Left hindlimb (tissue), 1 donor: ENCODE measurements around the gene COL4A4.

Experiments
- DNase-seq: peaks from one replicate; pipeline ENCODE4 v3.0.0-alpha.2; 2018

Gene COL4A4

DNA sequence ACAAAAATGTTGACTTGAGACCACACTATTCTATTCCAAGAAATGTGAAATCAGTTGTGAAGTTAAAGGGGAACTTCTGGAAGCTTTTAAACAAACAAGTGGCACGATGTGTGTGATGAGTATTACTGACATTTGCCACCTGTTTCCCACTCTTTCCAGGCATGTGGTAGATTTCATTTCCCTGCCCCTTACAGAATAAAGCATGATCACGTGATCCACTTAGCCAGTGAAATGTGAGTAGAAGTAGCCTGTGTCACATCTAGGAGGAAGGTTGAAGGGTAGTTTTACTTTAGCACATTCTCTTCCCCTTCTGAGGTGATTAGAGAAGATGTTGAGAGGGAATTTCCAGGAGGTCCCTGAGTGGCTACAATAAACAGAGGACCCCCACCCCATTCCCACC lies 3.8 kb downstream of the COL4A4 start:
- no peak for DNase-seq

DNA sequence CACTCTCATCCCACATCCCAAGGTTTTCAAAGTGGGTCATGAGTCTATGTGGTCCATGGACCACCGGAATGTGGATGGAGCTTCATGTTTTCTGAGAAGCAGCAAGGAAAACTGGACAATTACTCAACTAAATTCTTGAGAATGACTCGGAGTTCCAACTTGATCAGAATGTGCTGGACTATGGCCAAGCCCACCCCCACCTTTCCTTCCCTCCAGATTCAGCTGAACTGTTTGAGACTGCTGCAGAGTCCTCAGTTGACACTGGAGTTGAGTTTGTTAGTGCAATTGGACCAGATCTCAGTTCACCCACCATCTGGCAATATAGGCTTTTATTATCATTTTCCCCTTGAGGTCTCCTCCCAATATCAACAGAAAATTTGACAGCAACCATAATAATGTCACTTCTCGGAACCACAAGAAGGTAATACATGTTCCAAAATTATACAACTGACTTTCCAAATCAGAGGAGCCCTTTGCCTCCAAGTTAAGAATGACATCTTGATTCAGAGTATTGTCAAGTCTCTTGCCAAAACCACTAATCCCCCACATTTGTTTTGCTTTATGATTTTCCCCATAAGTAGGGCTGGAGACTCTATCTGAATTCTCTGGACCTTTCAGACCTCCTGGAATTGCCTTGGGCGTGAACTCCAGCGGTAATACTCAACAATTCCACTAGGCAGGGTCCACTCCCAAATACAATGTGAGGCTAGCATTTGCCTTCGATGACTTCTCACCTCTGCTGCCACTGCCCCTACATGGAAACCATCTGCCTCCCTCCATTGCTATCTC lies 8.8 kb downstream of the COL4A4 start:
- DNase-seq, result no peak

DNA sequence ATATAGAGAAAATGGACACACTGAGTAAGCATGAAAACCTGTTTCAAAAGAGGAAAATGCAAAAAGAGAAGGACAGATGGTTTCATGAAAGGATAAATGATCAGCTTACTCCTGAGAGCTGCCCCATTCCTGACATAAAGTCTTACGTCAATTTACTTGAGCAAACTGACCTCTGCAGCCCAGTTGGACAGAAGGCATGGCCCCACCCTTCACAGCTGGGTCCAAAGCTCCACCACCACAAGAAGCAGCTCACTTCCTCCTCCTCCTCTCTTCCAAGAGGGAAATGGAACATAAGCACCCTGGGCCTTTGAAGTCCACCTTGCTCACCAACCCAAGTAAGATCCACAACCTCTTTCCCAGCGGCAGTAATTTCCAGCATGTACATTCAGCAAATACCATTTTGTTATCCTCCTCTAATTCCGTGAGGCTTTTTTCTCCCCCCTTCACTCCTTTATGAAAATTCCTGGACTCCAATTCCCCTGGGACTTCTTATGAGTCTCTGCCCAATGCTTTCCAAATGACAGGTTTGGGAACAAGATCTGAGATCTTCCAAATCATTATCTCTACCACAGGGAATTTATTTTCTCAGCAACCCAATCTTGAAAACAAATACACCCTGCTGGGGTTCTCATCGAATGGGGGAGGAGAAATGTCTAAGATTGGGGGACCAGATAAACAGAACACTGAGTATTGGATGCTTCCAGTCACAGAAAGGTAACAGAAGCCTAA lies 10.1 kb downstream of the COL4A4 start:
- DNase-seq, result no peak

DNA sequence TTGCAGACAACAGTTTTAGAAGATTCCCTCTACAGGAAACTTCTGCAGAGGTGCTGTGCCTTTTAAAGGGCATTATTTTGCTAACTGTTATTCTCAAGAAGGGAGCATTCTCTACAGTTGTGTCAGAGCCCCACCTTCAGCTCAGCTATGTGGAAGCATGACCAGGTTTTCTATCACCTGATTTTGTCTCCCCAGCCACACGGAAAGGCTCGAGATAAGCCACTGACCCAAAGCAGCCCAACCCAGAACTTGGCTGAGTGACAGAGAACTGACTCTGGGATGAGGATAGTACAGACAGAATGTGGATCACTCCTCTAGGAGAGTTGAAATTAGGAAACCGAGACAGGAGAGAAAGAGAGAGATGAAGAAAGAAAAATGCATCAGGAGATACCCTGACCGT lies 10.7 kb downstream of the COL4A4 start:
- no peak for DNase-seq

DNA sequence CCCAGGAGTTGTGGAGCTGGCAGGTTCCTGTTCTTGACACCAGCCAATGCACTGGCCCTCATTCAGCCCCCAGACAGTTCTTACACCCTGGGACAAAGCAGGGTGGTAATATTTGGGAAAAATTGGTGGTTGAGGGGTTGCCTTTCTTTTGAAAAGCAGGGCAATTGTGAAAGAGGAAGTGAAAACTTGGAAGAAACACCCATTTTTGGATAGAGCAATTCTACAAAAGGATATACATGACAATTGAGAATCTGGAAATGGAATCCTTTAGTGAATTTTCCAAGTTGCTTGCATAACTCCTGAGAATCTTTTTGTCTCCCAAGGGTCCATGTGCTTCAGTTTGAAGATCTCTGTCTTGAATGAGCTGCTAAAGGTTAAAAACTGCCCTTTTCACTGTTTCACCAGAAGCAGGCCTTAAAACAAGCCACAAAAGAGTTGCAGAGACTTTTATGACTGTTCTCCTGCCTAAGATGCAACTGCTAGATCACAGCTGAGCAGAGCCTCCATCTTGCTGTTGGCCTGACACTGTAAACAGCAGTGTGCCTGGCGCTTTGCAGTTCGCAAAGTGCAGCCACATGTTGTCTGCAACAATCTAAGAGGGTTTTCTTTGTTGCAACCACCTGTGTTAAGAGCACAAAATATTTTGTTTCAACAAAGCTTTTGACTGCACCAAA lies 11.8 kb downstream of the COL4A4 start:
- DNase-seq, result no peak

DNA sequence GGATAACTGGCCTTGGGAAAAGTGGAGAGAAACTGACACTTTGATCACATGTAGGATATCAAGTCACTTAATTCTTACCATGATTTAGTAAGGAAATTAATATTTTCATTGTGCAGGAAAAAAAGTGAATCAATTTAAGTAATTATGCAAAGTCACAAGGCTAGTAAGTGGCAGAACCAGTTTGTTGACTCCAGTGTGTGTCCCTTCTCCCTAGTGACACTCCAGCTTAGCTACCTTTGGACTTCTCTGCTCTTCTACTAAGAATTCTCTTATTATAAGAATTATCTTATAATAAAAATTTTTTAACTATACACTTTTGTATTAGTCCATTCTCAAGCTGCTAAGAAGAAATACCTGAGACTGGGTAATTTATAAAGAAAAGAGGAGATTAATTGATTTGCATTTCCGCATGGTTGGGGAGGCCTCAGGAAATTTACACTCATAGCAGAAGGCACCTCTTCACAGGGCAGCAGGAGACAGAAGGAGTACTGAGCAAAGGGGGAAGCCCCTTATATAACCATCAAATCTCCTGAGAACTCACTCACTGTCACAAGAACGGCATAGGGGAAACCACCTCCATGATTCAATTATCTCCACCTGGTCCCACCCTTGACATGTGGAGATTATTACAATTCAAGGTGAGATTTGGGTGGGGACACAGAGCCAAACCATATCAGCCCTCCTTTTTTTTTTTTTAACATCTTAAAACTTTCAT lies 13.6 kb downstream of the COL4A4 start:
- DNase-seq, result no peak

DNA sequence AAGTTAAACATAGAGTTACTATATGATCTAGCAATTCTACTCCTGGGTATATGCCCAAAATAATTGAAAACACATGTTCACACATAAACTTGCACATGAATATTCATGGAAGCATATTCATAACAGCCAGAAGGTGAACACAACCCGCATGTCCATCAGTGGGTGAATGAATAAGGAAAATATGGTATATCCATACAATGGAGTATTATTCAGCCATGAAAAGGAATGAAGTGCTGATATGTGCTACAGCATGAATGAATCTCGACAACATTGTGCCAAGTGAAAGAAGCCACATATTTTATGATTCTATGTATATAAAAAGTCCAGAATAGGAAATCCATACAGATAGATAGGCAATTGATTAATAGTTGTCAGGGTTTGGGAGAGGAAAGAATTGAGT lies 15.9 kb downstream of the COL4A4 start:
- DNase-seq, result no peak

DNA sequence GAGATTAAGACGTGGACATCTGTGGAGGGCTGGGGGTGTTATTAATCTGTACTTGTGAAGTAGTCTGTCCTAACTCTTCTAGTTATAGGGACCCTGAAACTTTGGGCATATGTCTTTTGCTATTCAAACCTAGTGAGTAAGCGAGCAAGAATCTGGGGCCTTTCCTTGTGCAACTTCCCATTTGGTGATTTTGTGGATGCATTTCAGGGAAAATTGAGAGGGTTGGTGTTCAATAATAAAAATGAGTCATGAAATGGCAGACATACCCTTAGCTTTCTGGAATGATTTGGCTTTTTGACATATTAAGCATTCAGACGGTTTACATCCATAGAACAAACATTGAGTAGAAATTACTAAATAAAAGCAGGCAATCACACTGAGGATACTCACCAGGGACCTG lies 17.0 kb downstream of the COL4A4 start:
- DNase-seq, result no peak

DNA sequence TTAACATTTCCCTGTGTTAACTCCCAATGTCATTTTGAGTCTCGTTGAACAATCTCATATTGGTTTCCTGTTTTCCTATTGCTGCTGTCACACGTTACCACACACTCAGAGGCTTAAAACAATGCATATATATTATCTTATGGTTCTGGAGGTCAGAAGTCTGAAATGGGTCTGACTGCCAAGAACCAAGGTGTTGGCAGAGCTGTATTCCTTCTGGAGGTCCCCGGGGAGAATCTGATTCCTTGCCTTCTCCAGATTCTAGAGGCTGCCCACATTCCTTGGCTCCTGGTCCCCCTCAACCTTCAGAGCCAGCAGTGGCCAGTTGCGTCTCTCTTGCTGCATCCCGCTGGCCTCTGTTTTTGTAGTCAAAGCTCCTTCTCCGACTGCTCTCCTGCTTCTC lies 17.5 kb downstream of the COL4A4 start:
- DNase-seq, result no peak

DNA sequence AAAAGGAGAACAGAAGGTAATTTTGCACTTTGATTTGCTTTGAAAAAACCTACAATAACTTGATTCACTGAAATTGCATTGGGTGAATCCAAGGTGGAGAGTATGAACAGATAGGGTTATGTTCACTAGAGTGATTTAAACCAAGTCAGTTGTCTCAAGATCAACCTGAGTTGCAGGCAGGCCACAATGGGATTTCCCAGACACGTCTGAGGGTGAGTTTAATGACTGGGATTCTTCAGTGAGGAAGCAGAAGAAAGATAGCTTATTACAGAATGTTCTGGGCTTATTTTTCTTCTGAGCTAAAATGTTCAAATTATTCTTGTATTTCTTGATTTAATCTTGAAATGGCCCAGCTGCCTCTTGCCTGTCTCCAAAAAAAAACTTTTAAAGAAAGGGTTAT lies 20.1 kb downstream of the COL4A4 start:
- DNase-seq, result no peak

DNA sequence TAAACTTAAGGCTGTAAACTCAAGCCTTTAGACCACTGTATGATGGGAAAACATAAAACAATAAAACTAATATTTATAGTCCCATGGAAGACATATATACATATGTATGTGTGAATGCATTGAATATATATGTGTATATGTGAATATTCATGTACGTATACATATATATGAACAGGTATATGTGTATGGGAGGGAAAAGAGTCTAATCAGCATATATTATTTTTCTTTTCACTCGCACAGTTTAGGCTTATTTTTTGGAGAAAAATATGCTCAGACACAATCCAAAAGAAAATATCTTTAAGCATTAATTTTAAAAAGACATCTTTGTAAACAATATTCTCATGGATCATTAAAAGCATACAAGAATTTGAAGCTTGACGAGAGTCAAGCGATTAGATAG lies 22.7 kb downstream of the COL4A4 start:
- DNase-seq, result no peak

DNA sequence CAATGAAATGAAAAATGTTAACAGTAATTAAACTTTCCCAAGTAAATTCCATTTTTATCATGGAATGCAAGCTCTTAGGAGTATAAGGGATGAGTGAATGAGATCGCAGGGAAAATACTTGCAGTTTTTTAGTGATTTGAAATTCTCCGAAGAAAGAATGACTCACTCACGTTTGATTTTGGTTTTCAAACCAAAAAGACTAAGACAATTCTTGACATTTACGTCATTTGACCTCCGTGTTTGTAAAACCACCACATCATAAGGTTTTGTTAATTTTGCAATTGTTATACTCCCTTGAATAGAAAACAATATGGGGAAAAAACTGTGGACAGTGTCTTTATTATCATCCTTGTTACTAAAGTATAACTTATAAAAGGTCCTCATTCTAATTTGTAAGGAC lies 29.4 kb downstream of the COL4A4 start:
- DNase-seq, result no peak

DNA sequence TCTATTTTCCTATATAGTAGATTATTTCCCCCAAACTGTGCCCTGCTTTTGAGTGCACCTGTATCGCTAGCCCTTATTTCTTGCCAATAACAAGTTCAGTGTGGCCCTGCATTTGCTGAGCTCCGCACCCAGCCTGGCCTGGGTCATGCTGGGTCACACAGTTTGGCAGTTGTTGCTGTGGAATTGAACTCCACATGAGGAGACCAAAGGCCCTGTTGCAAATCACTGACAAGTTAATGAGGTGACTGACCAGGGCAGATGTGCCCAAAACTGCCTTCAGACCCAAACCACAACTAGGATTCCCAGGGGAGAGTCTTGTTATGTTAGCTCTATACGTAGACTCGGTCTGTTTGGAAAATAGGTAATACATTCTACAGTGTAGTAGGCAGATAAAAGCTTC lies 31.0 kb downstream of the COL4A4 start:
- DNase-seq, result no peak

DNA sequence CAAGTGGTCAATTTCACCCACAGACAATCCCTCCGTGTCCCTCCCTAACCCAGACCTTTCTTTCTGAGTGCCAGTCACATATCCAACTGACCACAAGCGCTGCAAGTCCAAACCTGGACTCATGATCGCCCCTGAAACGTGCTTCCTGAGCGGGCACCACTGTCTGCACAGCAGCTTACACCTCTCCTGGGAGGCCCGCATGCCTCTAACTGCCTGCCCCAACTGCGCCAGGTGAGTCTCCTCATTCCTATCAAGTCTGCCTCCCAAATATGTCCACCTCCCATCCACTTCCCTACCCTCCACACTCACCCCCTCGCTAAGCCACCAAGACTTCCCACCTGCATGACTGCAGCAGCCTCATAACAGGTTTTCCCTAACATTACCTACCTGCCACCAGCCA lies 33.4 kb downstream of the COL4A4 start:
- no peak for DNase-seq

DNA sequence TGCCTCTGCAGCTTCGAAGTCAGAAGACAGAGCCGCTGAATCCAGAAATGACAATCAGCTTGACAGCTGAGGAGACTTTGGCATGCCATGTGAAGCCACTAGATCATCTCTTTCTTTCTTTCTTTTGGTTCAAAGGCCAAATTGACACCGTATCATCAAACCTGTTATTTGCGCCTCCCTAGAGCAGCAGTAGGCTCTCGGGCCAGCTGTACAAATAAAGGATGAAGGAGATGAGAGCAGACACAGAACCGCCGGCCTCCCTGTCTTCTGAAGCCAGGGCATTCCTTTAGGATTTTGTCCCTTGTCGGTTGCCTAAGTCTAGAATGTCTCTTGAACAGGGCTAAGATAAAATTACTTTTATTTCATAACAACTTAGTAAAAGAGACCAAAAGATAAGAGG lies 36.8 kb downstream of the COL4A4 start:
- no peak for DNase-seq

DNA sequence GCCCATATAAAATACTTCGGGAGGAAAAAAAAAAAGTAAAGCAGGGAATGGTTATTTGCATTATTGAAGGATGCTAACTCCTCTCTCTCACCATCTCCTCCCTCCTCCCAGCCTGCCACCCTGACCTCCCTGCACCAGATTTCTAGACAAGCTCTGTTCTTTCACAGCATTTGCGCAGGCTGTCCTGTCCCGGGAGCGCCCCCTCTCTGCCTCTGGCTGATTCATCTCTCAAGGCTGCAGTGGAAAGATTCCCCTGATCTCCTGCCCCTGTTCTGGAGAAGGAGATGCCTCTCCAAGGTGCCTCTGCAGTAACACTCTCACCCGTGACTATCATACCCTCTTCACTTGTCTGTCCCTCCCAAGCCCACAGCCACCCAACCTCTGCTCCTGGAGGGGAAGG lies 38.5 kb downstream of the COL4A4 start:
- DNase-seq, result no peak

DNA sequence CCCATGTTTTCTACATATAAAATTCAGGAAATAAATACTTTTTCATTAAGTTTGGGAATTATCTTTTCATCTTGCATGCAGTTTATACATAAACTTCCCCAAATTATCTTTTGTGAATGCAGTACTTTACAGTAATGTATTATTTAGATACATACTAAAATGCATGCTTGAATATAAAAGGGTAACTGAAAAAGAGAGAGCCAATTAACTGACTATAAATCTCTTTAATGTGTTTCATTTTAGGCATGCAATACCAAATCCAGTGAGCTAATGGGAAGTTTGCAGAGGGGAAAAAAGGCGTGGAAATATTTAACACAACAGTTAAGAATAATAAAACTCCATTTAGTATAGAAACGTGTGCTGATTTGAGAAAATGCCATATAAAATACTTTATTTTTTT lies 39.2 kb downstream of the COL4A4 start:
- DNase-seq, result no peak

DNA sequence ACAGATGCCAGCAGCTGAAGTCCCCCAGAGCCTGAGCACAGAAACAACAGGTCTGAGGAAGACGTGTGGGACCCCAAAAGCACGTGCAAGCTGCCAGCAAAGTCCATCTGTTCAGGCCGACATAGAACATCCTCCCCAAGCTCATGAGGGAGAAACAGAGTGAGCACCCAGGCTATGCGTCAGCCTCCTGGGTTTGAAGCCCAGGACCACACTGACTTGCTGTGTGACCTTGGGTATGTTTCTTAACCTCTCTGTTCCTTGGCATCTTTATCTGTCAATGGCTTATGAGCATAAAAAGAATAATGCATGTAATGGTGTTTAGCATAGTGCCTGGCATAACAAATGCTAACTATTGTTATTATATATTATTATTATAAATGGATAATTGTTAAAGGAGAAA lies 40.3 kb downstream of the COL4A4 start:
- no peak for DNase-seq

DNA sequence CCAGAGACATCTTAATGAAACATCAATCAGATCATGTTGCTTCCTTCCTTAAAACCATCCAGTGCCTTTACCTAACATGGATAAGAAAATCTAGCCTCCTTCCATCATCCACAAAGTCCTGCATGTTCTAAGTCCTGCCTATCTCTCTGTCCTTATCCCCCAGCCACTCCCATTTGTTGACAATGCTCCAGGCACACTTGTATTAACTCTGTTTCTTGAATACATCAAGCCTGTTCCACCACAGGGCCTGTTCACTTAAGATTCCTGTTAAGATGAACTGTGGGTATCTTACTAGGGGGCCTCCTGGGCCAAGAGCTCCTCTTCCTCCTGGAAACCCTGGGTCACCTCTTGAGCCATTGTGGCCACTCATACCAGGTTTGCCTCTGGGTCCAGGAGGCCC lies 45.7 kb downstream of the COL4A4 start:
- DNase-seq, result no peak

DNA sequence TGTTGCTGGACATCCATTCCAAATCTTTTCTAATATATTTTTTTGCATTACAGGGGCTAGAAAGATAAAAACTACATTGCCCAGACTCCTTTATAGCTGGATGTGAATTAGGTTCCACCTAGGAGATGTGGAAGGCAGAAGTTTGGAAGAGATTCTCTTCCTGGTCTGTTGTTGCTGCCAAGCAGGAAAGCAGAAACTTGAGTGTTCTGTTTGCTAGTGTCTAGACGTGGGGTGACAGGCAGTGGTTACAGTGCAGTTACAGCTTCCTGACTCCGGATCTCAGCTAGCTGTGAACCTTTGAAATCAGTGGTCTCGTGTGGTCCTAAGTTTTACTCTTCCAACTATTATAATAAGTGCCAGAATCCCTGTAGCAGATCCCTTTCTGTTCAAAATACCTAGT lies 46.2 kb downstream of the COL4A4 start:
- no peak for DNase-seq

DNA sequence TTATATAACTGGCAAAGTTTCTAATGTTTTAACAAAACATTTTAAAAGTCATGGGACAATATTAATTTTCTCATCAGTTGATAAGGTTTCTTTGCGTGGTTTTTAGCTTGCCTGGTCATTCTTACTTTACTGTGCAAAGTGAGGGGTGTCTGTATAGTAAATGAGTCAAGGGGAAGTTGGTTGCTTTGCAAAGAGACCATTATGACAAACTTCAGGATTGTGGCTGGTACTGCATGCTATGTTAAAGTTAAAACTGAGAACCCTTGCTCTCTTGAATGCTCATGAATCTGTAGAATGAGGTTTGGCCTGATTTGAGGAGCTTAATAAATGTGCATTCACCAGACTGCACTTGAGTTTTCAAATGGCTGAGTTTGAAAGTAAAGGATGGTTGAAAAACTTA lies 47.0 kb downstream of the COL4A4 start:
- DNase-seq, result no peak

DNA sequence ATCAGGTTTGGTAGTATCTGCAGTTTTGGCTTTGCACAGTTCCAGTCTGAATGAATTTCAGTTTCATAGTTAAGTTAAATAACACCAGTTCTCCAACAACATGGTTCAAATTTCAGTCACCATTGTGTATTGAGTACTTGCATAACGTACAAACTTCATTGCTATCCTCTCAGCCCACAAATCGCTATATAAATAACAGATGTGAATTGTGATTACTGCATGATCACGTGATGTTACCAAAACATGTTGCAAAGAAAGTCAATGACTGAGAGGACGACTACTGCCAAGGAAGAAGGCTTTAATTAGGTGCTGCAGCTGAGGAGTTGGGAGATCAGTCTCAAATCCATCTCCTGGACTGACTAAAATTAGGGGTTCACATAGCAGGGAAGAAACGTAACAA lies 48.2 kb downstream of the COL4A4 start:
- no peak for DNase-seq
